HEK293 (cell line): ENCODE measurements around the gene ENPEP.

Experiments used
- CTCF ChIA-PET: fragments of 350-600 bp; formaldehyde crosslinking; extraction: SDS; loops from one replicate; lab custom pipeline; 2021; ENCODE audit warnings: antibody characterized with exemption; lab: Yijun Ruan, JAX
- POLR2A ChIA-PET: fragments of 300-600 bp; formaldehyde crosslinking; extraction: SDS; loops from one replicate; lab custom pipeline; 2020; ENCODE audit warnings: antibody characterized with exemption, inconsistent platforms; lab: Yijun Ruan, JAX
- H3K27ac ChIP-seq: fragments of 200-500 bp; sonication (Bioruptor generic); 2 replicates; pipeline ENCODE4 v1.5.1; 2014; ENCODE audit warnings: low read depth, low read length, control low read depth, inconsistent platforms; ENCODE audit errors: extremely low read depth
- H3K36me3 ChIP-seq, 2 experiments: fragments of 200-500 bp in 1 of 2; sonication (Bioruptor generic) in 1 of 2; 1 replicate in 1 of 2; 2 replicates in 1 of 2; pipeline ENCODE4 v1.5.1; 2014 to 2017; ENCODE audit warnings: inconsistent platforms in 2 of 2, low read length in 2 of 2; ENCODE audit not compliant: control insufficient read depth in 2 of 2, insufficient read depth in 1 of 2
- H3K4me1 ChIP-seq: fragments of 200-500 bp; sonication (Bioruptor generic); 2 replicates; pipeline ENCODE4 v1.5.1; 2014; ENCODE audit warnings: mild to moderate bottlenecking, low read length, inconsistent platforms; ENCODE audit not compliant: control insufficient read depth, insufficient read depth
- H3K4me3 ChIP-seq: 2 replicates; pipeline ENCODE4 v1.5.1; 2011; ENCODE audit warnings: low read depth, mild to moderate bottlenecking, control low read depth, low read length, moderate library complexity
- H3K9me3 ChIP-seq: fragments of 200-500 bp; sonication (Bioruptor generic); 2 replicates; pipeline ENCODE4 v1.5.1; 2014; ENCODE audit warnings: low read depth, low read length, inconsistent platforms; ENCODE audit not compliant: control insufficient read depth, insufficient read depth
- FEZF1 ChIP-seq: fragments of 450-650 bp; formaldehyde crosslinking; IDR thresholded peaks from 2 replicates; pipeline ENCODE4 v1.5.1; 2016; ENCODE audit warnings: missing biosample characterization, missing genetic modification characterization
- HOXA7 ChIP-seq: sonication (generic); formaldehyde crosslinking; IDR thresholded peaks from 2 replicates; pipeline ENCODE4 v1.8.1; 2022; ENCODE audit warnings: missing genetic modification reagents, borderline replicate concordance
- HOXD13 ChIP-seq: sonication (generic); formaldehyde crosslinking; IDR thresholded peaks from 2 replicates; pipeline ENCODE4 v1.8.0; 2022; ENCODE audit warnings: missing genetic modification reagents, borderline replicate concordance
- IKZF3 ChIP-seq: fragments of 450-650 bp; IDR thresholded peaks from 2 replicates; pipeline ENCODE4 v1.5.0; 2018; ENCODE audit warnings: missing biosample characterization, mild to moderate bottlenecking, missing genetic modification characterization, moderate library complexity
- KLF8 ChIP-seq: fragments of 450-650 bp; formaldehyde crosslinking; IDR thresholded peaks from 2 replicates; pipeline ENCODE4 v1.5.1; 2016; ENCODE audit warnings: missing biosample characterization, missing genetic modification characterization
- KLF9 ChIP-seq: fragments of 450-650 bp; formaldehyde crosslinking; IDR thresholded peaks from 2 replicates; pipeline ENCODE4 v1.5.1; 2016; ENCODE audit warnings: missing biosample characterization, missing genetic modification characterization, low read depth
- MEIS1 ChIP-seq: sonication (generic); formaldehyde crosslinking; IDR thresholded peaks from 2 replicates; pipeline ENCODE4 v1.8.1; 2022; ENCODE audit warnings: missing genetic modification reagents, mild to moderate bottlenecking, borderline replicate concordance
- OSR2 ChIP-seq: fragments of 450-650 bp; formaldehyde crosslinking; IDR thresholded peaks from 2 replicates; pipeline ENCODE4 v1.5.1; 2016; ENCODE audit warnings: missing biosample characterization, missing genetic modification characterization
- OVOL3 ChIP-seq: fragments of 450-650 bp; formaldehyde crosslinking; IDR thresholded peaks from 2 replicates; pipeline ENCODE4 v1.5.1; 2016; ENCODE audit warnings: missing biosample characterization, missing genetic modification characterization
- SALL2 ChIP-seq: fragments of 450-650 bp; formaldehyde crosslinking; IDR thresholded peaks from 2 replicates; pipeline ENCODE4 v1.5.0; 2017; ENCODE audit warnings: missing biosample characterization, mild to moderate bottlenecking, missing genetic modification characterization, borderline replicate concordance
- ZBTB20 ChIP-seq: fragments of 450-650 bp; formaldehyde crosslinking; IDR thresholded peaks from 2 replicates; pipeline ENCODE4 v1.5.1; 2016; ENCODE audit warnings: missing biosample characterization, missing genetic modification characterization
- ZEB2 ChIP-seq: fragments of 450-650 bp; formaldehyde crosslinking; IDR thresholded peaks from 2 replicates; pipeline ENCODE4 v1.5.1; 2016; ENCODE audit warnings: missing biosample characterization, missing genetic modification characterization
- ZIC2 ChIP-seq: fragments of 450-650 bp; formaldehyde crosslinking; IDR thresholded peaks from 2 replicates; pipeline ENCODE4 v1.5.1; 2016; ENCODE audit warnings: missing biosample characterization, missing genetic modification characterization
- ZNF140 ChIP-seq: fragments of 450-650 bp; formaldehyde crosslinking; IDR thresholded peaks from 2 replicates; pipeline ENCODE4 v1.5.1; 2016; ENCODE audit warnings: missing biosample characterization, missing genetic modification characterization
- ZNF16 ChIP-seq: fragments of 450-650 bp; formaldehyde crosslinking; IDR thresholded peaks from 2 replicates; pipeline ENCODE4 v1.5.1; 2016; ENCODE audit warnings: low read depth, missing biosample characterization, missing genetic modification characterization
- ZNF2 ChIP-seq: fragments of 450-650 bp; formaldehyde crosslinking; IDR thresholded peaks from 2 replicates; pipeline ENCODE4 v1.5.1; 2016; ENCODE audit warnings: missing biosample characterization, missing genetic modification characterization
- ZNF266 ChIP-seq: fragments of 450-650 bp; formaldehyde crosslinking; IDR thresholded peaks from 2 replicates; pipeline ENCODE4 v1.5.1; 2016; ENCODE audit warnings: missing biosample characterization, missing genetic modification characterization, low read depth
- ZNF324 ChIP-seq: fragments of 450-650 bp; formaldehyde crosslinking; IDR thresholded peaks from 2 replicates; pipeline ENCODE4 v1.5.1; 2016; ENCODE audit warnings: missing biosample characterization, missing genetic modification characterization
- ZNF433 ChIP-seq: fragments of 450-650 bp; formaldehyde crosslinking; IDR thresholded peaks from 2 replicates; pipeline ENCODE4 v1.5.1; 2016; ENCODE audit warnings: missing biosample characterization, missing genetic modification characterization, low read depth
- ZNF621 ChIP-seq: fragments of 450-650 bp; formaldehyde crosslinking; IDR thresholded peaks from 2 replicates; pipeline ENCODE4 v1.5.1; 2017; ENCODE audit warnings: missing biosample characterization, missing genetic modification characterization
- ZNF776 ChIP-seq: fragments of 450-650 bp; formaldehyde crosslinking; IDR thresholded peaks from 2 replicates; pipeline ENCODE4 v1.5.0; 2017; ENCODE audit warnings: missing biosample characterization, missing genetic modification characterization, borderline replicate concordance
- ZNF777 ChIP-seq: fragments of 450-650 bp; formaldehyde crosslinking; IDR thresholded peaks from 2 replicates; pipeline ENCODE4 v1.5.1; 2017; ENCODE audit warnings: missing biosample characterization, missing genetic modification characterization, borderline replicate concordance
- ZNF792 ChIP-seq: fragments of 450-650 bp; formaldehyde crosslinking; IDR thresholded peaks from 2 replicates; pipeline ENCODE4 v1.5.1; 2016; ENCODE audit warnings: missing biosample characterization, missing genetic modification characterization
- ZSCAN23 ChIP-seq: fragments of 450-650 bp; formaldehyde crosslinking; IDR thresholded peaks from 2 replicates; pipeline ENCODE4 v1.5.1; 2016; ENCODE audit warnings: missing biosample characterization, missing genetic modification characterization
- TF ChIP-seq, protein P1 (sequence below): fragments of 450-650 bp; formaldehyde crosslinking; IDR thresholded peaks from 2 replicates; pipeline ENCODE4 v1.5.1; 2017; ENCODE audit warnings: missing biosample characterization, missing genetic modification characterization
- TF ChIP-seq, protein P2 (sequence below): fragments of 450-650 bp; formaldehyde crosslinking; IDR thresholded peaks from 2 replicates; pipeline ENCODE4 v1.5.1; 2017; ENCODE audit warnings: missing biosample characterization, missing genetic modification characterization
- TF ChIP-seq, protein P3 (sequence below): fragments of 450-650 bp; formaldehyde crosslinking; IDR thresholded peaks from 2 replicates; pipeline ENCODE4 v1.5.1; 2016; ENCODE audit warnings: missing biosample characterization, missing genetic modification characterization
- TF ChIP-seq, protein P4 (sequence below): fragments of 450-650 bp; formaldehyde crosslinking; IDR thresholded peaks from 2 replicates; pipeline ENCODE4 v1.5.1; 2016; ENCODE audit warnings: missing biosample characterization, missing genetic modification characterization, low read depth
- TF ChIP-seq, protein P5 (sequence below): fragments of 450-650 bp; formaldehyde crosslinking; IDR thresholded peaks from 2 replicates; pipeline ENCODE4 v1.5.1; 2016; ENCODE audit warnings: missing biosample characterization, missing genetic modification characterization

Gene ENPEP

DNA sequence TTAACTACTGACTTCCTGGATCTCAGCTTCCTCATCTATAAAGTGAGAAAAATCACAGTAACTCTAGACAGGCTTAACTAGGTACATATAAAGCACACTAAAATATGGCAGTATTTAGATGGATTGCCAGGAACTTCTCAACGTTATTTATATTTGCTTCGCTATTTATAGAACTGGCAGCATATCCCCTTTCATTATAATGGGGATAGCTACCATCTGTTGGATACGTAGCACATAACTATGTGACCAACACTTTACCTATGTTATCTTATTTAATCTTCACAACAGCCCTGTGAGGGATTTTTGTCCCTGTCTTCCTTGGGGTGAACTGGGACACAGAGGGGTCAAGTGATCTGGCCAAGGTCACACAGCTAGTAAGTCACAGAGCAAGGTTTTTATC lies 64.6 kb downstream of the ENPEP start:
- no peak for TF ChIP-seq MEIS1 (CRISPR knock-in tag)
- TF ChIP-seq KLF9 (tag by site-specific recombination), result no peak
- TF ChIP-seq, protein P1, sequence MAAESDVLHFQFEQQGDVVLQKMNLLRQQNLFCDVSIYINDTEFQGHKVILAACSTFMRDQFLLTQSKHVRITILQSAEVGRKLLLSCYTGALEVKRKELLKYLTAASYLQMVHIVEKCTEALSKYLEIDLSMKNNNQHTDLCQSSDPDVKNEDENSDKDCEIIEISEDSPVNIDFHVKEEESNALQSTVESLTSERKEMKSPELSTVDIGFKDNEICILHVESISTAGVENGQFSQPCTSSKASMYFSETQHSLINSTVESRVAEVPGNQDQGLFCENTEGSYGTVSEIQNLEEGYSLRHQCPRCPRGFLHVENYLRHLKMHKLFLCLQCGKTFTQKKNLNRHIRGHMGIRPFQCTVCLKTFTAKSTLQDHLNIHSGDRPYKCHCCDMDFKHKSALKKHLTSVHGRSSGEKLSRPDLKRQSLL (tag by site-specific recombination), result no peak
- TF ChIP-seq ZNF16 (tag by site-specific recombination), result no peak
- TF ChIP-seq FEZF1 (tag by site-specific recombination), result no peak
- no peak for TF ChIP-seq ZNF792 (tag by site-specific recombination)
- TF ChIP-seq HOXD13 (CRISPR knock-in tag), result no peak
- TF ChIP-seq, protein P2, sequence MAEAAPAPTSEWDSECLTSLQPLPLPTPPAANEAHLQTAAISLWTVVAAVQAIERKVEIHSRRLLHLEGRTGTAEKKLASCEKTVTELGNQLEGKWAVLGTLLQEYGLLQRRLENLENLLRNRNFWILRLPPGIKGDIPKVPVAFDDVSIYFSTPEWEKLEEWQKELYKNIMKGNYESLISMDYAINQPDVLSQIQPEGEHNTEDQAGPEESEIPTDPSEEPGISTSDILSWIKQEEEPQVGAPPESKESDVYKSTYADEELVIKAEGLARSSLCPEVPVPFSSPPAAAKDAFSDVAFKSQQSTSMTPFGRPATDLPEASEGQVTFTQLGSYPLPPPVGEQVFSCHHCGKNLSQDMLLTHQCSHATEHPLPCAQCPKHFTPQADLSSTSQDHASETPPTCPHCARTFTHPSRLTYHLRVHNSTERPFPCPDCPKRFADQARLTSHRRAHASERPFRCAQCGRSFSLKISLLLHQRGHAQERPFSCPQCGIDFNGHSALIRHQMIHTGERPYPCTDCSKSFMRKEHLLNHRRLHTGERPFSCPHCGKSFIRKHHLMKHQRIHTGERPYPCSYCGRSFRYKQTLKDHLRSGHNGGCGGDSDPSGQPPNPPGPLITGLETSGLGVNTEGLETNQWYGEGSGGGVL (tag by site-specific recombination), result no peak
- TF ChIP-seq ZNF621 (tag by site-specific recombination), result no peak
- no peak for TF ChIP-seq ZIC2
- TF ChIP-seq ZNF140 (tag by site-specific recombination), result no peak
- Histone ChIP-seq H3K9me3 (no peaks in the 10 kb centered on the region), H3K36me3 (no peaks in the 10 kb centered on the region), H3K4me3 (no peak overlapping the region), H3K4me1 (no peaks in the 10 kb centered on the region), H3K27ac (no peak overlapping the region)
- CTCF ChIA-PET, result interaction anchor here (1.1 kb wide), 1 partner anchor 542 kb away, joined by 4 read pairs; no protein-coding TSS in a partner anchor
- POLR2A ChIA-PET, result no interaction called here

DNA sequence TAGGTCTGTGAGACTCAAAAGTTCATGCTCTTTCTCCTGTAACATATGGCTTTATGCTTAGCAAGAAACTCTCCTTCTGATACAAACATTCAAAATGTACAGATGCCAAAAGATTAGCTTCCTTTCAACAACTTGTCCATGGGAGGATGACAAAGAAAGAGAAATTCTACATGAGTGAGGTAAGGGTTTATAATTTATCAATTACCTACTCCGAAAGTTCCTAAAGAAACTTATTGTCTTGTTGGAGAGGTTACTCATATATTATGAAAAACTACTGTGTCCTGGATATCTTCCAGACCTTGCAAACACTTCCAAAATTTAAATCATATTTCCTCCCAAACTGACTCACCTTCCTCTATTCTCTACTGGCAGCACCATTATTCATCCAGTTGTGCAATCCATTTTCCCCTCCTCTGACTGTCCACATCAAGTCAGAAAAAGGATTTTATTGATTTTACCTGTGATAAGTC lies 65.1 kb downstream of the ENPEP start:
- no peaks in the 10 kb centered on the region for H3K4me1 ChIP-seq
- ChIA-PET CTCF (interaction anchor here (1.1 kb wide), 1 partner anchor 542 kb away, joined by 4 read pairs; no protein-coding TSS in a partner anchor), POLR2A (no interaction called here)
- no peaks in the 10 kb centered on the region for H3K9me3 ChIP-seq
- no peaks in the 10 kb centered on the region for H3K36me3 ChIP-seq
- H3K4me3 ChIP-seq, result no peak overlapping the region
- no peak overlapping the region for H3K27ac ChIP-seq
- TF ChIP-seq OVOL3, result no peak
- no peak for TF ChIP-seq ZNF324 (tag by site-specific recombination)
- no peak for TF ChIP-seq ZNF433 (tag by site-specific recombination)
- TF ChIP-seq, protein P3, sequence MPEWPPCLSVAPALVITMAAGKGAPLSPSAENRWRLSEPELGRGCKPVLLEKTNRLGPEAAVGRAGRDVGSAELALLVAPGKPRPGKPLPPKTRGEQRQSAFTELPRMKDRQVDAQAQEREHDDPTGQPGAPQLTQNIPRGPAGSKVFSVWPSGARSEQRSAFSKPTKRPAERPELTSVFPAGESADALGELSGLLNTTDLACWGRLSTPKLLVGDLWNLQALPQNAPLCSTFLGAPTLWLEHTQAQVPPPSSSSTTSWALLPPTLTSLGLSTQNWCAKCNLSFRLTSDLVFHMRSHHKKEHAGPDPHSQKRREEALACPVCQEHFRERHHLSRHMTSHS (tag by site-specific recombination), result no peak
- TF ChIP-seq, protein P4, sequence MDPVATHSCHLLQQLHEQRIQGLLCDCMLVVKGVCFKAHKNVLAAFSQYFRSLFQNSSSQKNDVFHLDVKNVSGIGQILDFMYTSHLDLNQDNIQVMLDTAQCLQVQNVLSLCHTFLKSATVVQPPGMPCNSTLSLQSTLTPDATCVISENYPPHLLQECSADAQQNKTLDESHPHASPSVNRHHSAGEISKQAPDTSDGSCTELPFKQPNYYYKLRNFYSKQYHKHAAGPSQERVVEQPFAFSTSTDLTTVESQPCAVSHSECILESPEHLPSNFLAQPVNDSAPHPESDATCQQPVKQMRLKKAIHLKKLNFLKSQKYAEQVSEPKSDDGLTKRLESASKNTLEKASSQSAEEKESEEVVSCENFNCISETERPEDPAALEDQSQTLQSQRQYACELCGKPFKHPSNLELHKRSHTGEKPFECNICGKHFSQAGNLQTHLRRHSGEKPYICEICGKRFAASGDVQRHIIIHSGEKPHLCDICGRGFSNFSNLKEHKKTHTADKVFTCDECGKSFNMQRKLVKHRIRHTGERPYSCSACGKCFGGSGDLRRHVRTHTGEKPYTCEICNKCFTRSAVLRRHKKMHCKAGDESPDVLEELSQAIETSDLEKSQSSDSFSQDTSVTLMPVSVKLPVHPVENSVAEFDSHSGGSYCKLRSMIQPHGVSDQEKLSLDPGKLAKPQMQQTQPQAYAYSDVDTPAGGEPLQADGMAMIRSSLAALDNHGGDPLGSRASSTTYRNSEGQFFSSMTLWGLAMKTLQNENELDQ (tag by site-specific recombination), result no peak
- TF ChIP-seq SALL2 (tag by site-specific recombination), result no peak
- TF ChIP-seq ZEB2 (tag by site-specific recombination), result no peak
- TF ChIP-seq KLF8 (tag by site-specific recombination), result no peak
- no peak for TF ChIP-seq HOXA7
- TF ChIP-seq IKZF3, result no peak
- TF ChIP-seq ZSCAN23 (tag by site-specific recombination), result no peak
- no peak for TF ChIP-seq OSR2
- TF ChIP-seq ZBTB20 (tag by site-specific recombination), result no peak
- TF ChIP-seq, protein P5, sequence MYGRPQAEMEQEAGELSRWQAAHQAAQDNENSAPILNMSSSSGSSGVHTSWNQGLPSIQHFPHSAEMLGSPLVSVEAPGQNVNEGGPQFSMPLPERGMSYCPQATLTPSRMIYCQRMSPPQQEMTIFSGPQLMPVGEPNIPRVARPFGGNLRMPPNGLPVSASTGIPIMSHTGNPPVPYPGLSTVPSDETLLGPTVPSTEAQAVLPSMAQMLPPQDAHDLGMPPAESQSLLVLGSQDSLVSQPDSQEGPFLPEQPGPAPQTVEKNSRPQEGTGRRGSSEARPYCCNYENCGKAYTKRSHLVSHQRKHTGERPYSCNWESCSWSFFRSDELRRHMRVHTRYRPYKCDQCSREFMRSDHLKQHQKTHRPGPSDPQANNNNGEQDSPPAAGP, result no peak
- TF ChIP-seq ZNF777 (tag by site-specific recombination), result no peak
- TF ChIP-seq ZNF2 (tag by site-specific recombination), result no peak
- TF ChIP-seq ZNF776 (tag by site-specific recombination), result no peak
- TF ChIP-seq ZNF266 (tag by site-specific recombination), result no peak
